GM20000 (cell line): ENCODE measurements around the gene SBF2.

Source experiments
- DNase-seq: peaks from one replicate; pipeline ENCODE4 v3.0.0; 2012; ENCODE audit warnings: low spot score
- CTCF ChIP-seq: IDR thresholded peaks from 2 replicates; pipeline ENCODE4 v1.5.1; 2012; ENCODE audit warnings: mild to moderate bottlenecking, control low read depth; ENCODE audit errors: extremely low read depth, missing control alignments

SBF2 gene

GRCh38 chr11:10064828-10065227 lies 229.2 kb downstream of the SBF2 start:
- DNase-seq: no peak
- no peak for TF ChIP-seq CTCF

GRCh38 chr11:10058356-10058755 lies 235.7 kb downstream of the SBF2 start:
- no peak for DNase-seq
- no peak for TF ChIP-seq CTCF

GRCh38 chr11:10051868-10052586 lies 242.0 kb downstream of the SBF2 start:
- TF ChIP-seq CTCF: no peak
- DNase-seq: no peak

GRCh38 chr11:10050561-10050960 lies 243.5 kb downstream of the SBF2 start:
- no peak for DNase-seq
- TF ChIP-seq CTCF: no peak

- DNase-seq: no peak
- no peak for TF ChIP-seq CTCF
These were observed 244.3 kb downstream of the SBF2 start for GRCh38 chr11:10049756-10050155.

- no peak for DNase-seq
These were observed 245.7 kb downstream of the SBF2 start for GRCh38 chr11:10048350-10048749.

GRCh38 chr11:10044618-10045017 lies 249.4 kb downstream of the SBF2 start:
- no peak for TF ChIP-seq CTCF
- DNase-seq: no peak

More at GRCh38 chr11:10048350-10048749, 245.7 kb downstream of the SBF2 start:
- no peak for TF ChIP-seq CTCF
